BJ (cell line): Measurements from ENCODE around the gene SUN1. TPM values are rescaled to one million over a fixed set of nuclear protein-coding genes. Genes with fewer than 3 reads are reported as not detected.

Experiments
- CTCF ChIA-PET: fragments of 350-600 bp; formaldehyde crosslinking; extraction: SDS; loops from one replicate; lab custom pipeline; 2021; ENCODE audit warnings: antibody characterized with exemption, inconsistent platforms; lab: Yijun Ruan, JAX
- POLR2A ChIA-PET: fragments of 300-600 bp; sonication (Branson Sonifier 250); formaldehyde crosslinking; extraction: SDS; loops from one replicate; lab custom pipeline; 2021; ENCODE audit warnings: antibody characterized with exemption; lab: Charles Lee
- DNase-seq: peaks from one replicate; pipeline ENCODE4 v3.0.0-alpha.2; 2011; ENCODE audit warnings: low read depth
- H3K27me3 ChIP-seq: 2 replicates; pipeline ENCODE4 v1.6.0; 2011; ENCODE audit warnings: low read length; ENCODE audit not compliant: control insufficient read depth, insufficient read depth
- H3K36me3 ChIP-seq: 2 replicates; pipeline ENCODE4 v1.5.1; 2011; ENCODE audit warnings: low read length; ENCODE audit not compliant: control insufficient read depth, insufficient read depth
- H3K4me3 ChIP-seq: 2 replicates; pipeline ENCODE4 v1.5.1; 2011; ENCODE audit warnings: low read depth, mild to moderate bottlenecking, control low read depth, low read length
- polyA plus RNA-seq: library from polyadenylated mRNA; depleted of rRNA; stranded (reverse); fragments of >200 nt; gene quantifications from 2 replicates; pipeline ENCODE4 v1.2.3, GENCODE V29; 2011
- TF ChIP-seq, protein P1 (sequence below): IDR thresholded peaks from 2 replicates; pipeline ENCODE4 v1.5.1; 2011; ENCODE audit warnings: low read depth, mild to moderate bottlenecking, control low read depth, inconsistent platforms, low read length, moderate library complexity; ENCODE audit not compliant: insufficient read depth

Gene SUN1
- polyA plus RNA-seq, 1 experiment: 222 TPM

DNA sequence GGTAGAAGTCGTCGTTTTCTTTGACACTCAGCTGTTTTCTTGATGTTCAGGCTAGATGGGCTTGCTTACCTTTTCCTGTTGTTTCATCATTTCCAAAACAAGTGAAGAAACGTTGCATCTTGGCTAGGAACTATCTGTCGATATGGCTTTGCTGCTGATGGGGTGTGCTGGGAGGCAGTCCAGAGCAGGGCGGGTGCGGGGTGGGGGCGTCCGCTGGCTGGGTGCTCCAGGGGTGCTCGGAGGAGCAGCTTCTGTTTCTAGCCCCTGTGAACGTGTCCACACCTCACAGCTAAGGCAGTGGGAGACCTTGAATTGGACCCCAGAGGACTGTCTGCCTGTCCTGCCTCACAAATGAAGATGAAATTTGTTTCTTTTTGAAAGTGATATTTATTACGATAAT, 7.6 kb upstream of the SUN1 start:
- no peak overlapping the region for H3K4me3 ChIP-seq
- H3K27me3 ChIP-seq: no peaks in the 10 kb centered on the region
- ChIA-PET POLR2A (no interaction called here), CTCF (interaction anchor here (0.7 to 1.4 kb wide), 2 partner anchors 9 to 113 kb away, joined by 3 to 5 read pairs; no protein-coding TSS in a partner anchor)
- TF ChIP-seq, protein P1, sequence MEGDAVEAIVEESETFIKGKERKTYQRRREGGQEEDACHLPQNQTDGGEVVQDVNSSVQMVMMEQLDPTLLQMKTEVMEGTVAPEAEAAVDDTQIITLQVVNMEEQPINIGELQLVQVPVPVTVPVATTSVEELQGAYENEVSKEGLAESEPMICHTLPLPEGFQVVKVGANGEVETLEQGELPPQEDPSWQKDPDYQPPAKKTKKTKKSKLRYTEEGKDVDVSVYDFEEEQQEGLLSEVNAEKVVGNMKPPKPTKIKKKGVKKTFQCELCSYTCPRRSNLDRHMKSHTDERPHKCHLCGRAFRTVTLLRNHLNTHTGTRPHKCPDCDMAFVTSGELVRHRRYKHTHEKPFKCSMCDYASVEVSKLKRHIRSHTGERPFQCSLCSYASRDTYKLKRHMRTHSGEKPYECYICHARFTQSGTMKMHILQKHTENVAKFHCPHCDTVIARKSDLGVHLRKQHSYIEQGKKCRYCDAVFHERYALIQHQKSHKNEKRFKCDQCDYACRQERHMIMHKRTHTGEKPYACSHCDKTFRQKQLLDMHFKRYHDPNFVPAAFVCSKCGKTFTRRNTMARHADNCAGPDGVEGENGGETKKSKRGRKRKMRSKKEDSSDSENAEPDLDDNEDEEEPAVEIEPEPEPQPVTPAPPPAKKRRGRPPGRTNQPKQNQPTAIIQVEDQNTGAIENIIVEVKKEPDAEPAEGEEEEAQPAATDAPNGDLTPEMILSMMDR: no peak
- H3K36me3 ChIP-seq: peaks cover 1% of the 10 kb centered on the region
- no peak for DNase-seq

DNA sequence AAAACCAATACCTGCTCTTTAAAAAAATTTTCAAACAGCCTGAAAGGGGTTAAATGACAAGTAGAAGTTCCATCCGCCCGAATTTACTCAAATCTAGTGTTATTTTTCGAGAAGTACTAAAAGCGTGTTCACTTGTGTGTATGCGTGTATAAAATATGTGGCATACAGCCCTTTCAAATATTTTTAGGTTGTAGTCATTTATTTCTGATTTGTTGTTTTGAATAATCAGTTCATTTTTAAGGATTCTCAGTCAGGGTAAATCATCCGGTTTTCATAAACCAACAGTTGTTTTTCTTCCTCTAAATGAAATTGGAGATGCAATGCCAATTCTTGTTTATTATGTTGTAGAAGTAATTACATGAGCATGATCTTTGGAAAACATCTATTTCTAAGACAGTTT, 6.9 kb upstream of the SUN1 start:
- peaks cover 1% of the 10 kb centered on the region for H3K36me3 ChIP-seq
- H3K4me3 ChIP-seq: no peak overlapping the region
- no peaks in the 10 kb centered on the region for H3K27me3 ChIP-seq
- peak; percentile 42 for DNase-seq
- TF ChIP-seq, protein P1: no peak
- CTCF ChIA-PET: interaction anchor here (1.4 kb wide), 1 partner anchor 9 kb away, joined by 5 read pairs; no protein-coding TSS in a partner anchor
- POLR2A ChIA-PET: no interaction called here

DNA sequence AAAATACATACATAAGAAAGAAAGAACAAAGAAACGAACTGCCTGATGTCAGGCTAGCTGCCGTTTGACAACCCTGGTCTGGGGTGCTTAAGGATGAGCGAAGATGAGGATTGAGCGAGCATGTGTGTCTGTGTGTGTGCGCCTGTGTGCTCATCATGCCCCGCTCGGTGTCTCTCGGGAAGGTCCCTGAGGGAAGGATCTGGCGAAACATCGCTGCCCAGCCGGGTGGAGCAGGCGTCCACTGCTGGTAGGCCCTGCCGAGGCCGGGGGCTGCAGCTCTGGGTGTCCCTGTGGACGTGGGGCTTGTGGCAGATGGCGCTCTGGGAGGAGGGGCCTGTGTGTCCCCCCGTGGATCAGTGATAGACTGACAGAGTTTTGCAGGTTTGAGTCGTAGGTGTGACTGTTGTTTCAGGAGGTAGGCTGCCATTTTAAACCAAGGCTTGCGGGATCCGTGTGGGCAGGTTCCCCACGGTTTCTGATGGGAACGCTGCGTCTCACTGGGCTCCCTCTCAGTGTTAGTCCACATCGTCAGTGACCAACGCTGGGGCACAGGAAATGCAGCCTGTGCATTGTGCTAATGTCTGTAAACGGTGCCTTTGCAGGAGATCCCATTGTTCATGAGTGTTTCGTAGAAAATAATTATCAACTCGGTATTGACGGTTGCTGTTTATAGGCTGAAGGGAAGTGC, 5.9 kb upstream of the SUN1 start:
- H3K27me3 ChIP-seq: no peaks in the 10 kb centered on the region
- ChIA-PET POLR2A (no interaction called here), CTCF (interaction anchor here (0.7 kb wide), 1 partner anchor 8 kb away, joined by 3 read pairs; no protein-coding TSS in a partner anchor)
- DNase-seq: no peak
- H3K4me3 ChIP-seq: no peak overlapping the region
- peaks cover 1% of the 10 kb centered on the region for H3K36me3 ChIP-seq
- TF ChIP-seq, protein P1: no peak

DNA sequence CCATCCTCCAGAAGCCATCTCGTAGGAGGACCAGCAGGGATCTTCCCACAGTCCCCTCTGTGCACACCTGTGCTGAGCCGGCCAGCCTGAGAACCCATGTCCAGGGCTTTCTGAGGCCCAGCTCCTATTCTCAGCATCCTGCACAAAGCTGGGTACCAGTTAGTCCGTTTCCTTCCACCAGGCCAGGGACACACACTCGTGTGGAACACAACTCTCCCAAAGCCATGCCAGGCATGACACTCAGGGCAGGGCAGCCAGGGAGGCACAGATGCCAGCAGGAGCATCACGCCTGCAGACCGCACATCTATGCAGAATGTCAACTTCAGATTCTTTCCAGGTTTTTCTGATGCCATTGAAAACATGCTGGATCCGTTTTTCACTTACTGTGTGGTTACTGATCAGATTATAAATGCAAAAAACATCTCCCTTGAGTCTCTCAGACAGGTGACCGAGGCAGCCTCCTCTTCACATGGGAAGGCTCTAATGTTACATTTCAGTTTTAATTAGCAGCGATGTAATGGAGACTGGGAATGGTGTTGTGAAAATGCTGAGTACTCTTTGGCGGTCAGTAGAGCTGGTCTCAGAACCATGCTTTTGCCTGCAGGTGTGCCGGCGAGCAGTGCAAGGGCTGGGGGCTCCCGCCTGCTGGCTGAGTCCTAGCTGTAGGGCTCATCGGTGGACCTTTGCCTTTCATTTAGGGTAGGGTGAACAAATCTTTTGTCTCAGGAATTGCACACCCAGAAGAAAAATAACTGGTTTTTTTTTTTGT, 3.3 kb upstream of the SUN1 start:
- no peak for DNase-seq
- no peaks in the 10 kb centered on the region for H3K27me3 ChIP-seq
- TF ChIP-seq, protein P1: no peak
- H3K4me3 ChIP-seq: no peak overlapping the region
- H3K36me3 ChIP-seq: peaks cover 1% of the 10 kb centered on the region; the same call in 1 of the 2 replicates
- POLR2A ChIA-PET: no interaction called here
- CTCF ChIA-PET: interaction anchor here (0.7 to 1.4 kb wide), 3 partner anchors 8 to 38 kb away, joined by 3 to 5 read pairs (median 3); no protein-coding TSS in a partner anchor

DNA sequence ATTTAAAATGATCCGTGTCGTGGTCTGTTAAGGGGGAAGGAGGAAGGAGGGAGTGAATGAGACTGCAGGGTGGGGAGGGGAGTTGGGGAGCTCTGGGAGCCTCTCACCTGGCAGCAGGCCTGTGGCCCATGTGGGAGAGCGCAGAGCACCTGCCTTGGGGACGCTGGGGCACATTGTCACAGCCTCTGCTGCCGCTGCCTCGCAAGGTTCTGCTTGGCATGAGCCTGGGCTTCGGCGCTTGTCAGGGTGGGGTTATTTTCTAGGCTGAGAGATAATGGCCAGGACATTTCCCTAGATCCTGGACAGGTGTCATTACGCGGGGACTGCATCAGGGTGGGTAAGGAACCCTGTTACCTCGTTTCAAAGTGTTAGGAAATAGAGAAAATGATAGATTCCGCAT, 2.2 kb upstream of the SUN1 start:
- ChIA-PET CTCF (no interaction called here), POLR2A (no interaction called here)
- Histone ChIP-seq H3K4me3 (no peak overlapping the region), H3K27me3 (no peaks in the 10 kb centered on the region), H3K36me3 (peaks cover 3% of the 10 kb centered on the region)
- no peak for DNase-seq
- TF ChIP-seq, protein P1: no peak
